ENCODE results near the gene MEST.
"Not testable (repeated sequence)": the region's sequence is repeated elsewhere in the genome, so short reads cannot be mapped to it uniquely, and the experiment has no call there.

Gene MEST, protein sequence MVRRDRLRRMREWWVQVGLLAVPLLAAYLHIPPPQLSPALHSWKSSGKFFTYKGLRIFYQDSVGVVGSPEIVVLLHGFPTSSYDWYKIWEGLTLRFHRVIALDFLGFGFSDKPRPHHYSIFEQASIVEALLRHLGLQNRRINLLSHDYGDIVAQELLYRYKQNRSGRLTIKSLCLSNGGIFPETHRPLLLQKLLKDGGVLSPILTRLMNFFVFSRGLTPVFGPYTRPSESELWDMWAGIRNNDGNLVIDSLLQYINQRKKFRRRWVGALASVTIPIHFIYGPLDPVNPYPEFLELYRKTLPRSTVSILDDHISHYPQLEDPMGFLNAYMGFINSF

DNA sequence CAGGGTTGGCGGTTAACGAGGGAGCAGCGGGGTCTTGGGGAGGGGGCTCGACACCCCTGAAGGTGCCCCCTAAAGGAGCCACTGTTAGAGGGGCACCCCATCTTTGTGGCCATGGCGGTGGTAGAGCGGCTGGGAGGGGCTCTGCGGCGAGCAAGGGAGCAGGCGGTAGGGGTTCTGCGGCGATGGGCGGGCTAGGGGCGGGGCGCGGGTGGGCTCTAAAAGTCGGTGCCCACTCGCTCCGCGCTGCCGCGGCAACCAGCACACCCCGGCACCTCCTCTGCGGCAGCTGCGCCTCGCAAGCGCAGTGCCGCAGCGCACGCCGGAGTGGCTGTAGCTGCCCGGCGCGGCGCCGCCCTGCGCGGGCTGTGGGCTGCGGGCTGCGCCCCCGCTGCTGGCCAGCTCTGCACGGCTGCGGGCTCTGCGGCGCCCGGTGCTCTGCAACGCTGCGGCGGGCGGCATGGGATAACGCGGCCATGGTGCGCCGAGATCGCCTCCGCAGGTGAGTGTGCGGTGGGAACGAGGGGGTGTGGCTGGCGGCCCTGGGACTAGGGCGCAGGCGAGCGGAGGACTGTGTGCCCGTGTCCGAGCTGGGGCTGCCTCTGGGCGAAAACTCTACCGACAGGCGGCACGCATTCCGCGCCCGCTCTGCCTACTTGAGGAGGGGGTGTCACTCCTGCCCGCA is at the start of gene MEST:
Gene MEST, plus strand, starts transcription at position 245 of the 682 bp plus-strand sequence. Its CDS starts 229 bp downstream, at position 474.
- in situ Hi-C loops (cut with MboI; ENCODE audit: low sequenced_read_pairs): no loop called here

DNA sequence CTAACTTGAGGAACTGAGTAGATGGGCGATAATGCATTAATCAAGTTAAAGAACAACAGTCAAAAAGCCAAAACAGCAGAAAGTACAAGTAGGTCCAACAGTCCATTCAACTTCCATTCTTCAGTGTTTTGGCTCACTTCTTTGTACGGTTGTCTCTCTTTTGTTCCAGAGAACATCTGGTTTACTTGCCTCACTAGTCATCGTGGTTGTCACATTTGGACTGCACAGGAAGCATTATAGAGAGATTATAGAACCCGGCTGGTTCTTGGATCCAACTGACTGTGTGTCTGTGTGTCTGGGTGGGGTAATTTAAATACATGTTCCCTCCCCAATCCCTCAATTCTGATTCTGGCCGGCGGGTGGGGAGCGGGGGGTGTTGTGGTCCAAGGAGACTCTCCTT is 49.3 kb upstream of the MEST start:
- in situ Hi-C loops (cut with MboI; ENCODE audit: low sequenced_read_pairs): no loop called here

DNA sequence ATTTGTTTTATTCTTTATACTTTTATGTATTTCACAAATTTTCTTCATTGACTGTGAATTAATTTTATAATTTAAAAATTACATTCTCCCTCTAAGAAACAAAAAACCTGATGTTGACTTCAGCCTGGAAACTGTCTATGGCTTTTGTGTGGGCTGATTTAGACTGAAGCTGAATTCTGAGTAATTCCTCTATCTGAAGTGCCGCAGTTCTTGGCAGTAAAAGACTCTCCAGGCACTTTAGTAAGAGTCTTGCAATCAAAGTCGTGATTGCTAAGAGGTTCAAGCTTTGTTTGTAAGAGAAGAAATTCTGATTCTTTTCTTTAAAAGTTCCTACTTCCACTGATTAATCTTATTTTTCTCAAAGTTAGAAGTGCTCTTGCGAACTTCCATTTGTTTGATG is 47.7 kb upstream of the MEST start:
- in situ Hi-C loops (cut with MboI; ENCODE audit: low sequenced_read_pairs): no loop called here

DNA sequence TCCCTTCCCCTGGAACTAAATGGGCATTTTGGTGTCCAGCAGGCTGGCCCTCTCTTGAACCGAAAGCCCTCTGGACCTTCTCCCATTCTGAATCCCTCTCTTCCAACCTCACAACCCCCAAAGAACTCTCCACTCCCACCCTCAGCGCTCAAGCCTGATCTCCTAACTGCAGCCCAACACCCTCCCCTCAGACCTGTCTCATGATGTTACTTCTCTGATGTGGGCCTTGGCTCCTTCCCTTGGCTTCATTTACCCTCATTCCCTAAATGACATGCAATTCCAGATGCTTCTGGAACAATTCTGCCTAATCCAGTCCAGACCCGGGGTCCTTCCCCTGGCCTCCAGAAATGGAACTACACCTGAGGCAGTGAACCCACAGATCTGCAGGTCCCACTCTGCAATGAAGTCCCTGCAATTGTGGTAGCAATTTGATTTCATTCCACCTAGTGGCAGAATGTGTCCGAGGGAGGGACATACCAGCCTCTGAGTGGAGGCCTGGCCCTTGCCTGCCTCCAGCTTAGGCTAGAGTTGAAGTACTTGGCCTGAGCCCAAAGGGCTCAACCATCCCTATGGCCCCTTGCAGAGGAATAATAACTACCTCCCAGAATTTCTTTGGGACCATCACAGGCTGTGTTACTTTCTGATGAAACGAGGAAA is 47.0 kb upstream of the MEST start:
- in situ Hi-C loops (cut with MboI; ENCODE audit: low sequenced_read_pairs): no loop called here

DNA sequence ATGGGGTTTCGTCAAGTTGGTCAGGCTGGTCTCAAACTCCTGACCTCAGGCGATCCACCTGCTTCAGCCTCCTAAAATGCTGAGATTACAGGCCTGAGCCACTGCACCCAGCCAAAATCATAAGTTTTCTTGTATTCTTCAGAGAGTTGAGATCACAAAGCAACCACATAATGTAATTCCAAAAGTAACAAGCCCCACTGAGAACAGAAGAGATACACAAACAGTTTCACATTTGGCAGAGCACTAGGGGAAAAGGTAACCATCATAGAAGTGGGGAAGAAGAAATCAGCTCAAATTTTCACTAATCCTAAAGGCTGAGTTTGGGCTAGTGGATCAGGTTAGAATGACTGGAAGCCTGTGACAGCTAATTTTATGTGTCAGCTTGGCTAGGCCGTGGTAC is 45.6 kb upstream of the MEST start:
- in situ Hi-C loops (cut with MboI; ENCODE audit: low sequenced_read_pairs): no loop called here

DNA sequence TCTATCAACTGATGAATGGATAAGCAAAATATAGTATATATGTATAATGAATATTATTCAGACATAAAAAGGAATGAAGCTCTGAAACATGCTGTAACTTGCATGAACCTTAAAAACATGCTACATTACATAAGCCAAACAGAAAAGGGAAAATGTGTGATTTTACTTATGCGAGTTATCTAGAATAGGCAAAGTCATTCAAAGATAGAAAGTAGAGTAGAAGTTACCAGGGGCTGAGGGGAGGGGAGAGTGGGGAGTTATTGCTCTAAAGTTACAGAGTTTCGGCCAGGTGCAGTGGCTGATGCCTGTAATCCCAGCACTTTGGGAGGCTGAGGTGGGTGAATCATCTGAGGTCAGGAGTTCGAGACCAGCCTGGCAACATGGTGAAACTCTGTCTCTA is 40.5 kb upstream of the MEST start:
- in situ Hi-C loops (cut with MboI; ENCODE audit: low sequenced_read_pairs): not testable (repeated sequence)

DNA sequence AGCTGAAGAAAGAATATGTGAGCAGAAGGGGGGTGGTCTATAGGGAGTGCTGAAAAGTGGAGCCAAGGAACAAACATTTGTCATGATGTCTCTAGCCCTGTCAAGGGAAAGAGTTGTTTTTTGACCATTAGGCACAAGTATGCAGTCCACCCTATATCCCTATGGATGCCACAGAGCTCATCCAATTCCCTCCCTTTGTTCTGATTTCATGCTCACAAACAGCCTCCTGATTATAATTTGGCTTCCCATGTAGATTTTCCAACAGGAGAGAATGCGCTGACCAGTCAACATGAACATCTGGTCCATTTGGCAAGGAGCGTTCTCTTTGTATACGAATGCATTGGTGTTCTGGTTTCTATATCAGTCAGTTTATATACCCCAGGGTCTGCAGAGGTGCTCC is 38.9 kb upstream of the MEST start:
- in situ Hi-C loops (cut with MboI; ENCODE audit: low sequenced_read_pairs): no loop called here

DNA sequence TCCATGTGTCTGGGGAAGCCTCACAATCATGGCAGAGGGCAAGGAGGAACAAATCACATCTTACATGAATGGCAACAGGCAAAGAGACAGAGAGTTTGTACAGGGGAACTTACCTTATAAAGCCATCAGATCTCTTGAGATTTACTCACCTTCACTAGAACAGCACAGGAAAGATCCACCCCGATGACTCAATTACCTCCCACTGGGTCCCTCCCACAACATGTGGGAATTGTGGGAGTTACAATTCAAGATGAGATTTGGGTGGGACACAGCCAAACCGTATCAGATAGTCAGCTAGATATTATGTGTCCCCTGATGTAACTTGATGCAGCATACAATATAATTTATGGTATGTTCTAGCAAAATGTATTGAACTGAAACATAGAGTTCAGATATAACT is 36.9 kb upstream of the MEST start:
- in situ Hi-C loops (cut with MboI; ENCODE audit: low sequenced_read_pairs): no loop called here

DNA sequence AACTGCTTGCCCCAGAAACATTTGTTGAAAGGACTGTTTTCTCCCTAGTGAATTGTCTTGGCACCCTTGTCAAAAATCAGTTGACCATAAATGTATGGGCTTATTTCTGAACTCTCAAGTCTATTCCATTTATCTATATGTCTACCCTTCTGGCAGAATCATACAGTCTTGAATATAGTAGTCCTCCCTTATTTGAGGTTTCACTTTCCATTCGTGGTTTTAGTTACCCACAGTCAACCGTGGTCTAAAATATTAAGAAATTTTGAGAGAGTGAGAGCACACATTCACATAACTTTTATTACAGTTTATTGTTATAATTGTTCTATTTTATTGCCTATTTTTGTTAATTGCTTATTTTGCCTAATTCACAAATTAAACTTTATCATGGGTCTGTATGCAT is 33.6 kb upstream of the MEST start:
- in situ Hi-C loops (cut with MboI; ENCODE audit: low sequenced_read_pairs): no loop called here

DNA sequence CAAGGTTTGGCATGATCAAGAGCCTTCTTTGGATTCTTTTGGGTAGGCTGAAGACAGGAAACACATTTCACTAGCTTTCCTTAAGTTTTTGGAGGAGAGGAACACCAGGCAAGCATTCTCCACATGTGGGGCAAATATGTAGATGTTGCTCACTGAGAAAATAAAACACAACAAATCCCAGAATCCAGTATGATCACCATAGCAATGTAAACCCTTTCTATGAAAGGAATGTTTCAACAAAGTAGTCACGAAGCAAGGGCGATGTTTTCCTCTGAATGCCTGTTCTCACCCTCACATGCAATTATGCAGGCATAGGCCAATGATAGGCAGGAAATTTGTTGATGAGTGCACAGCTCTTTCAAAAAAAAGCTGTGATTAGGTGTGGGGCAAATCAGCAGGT is 30.6 kb upstream of the MEST start:
- in situ Hi-C loops (cut with MboI; ENCODE audit: low sequenced_read_pairs): no loop called here

DNA sequence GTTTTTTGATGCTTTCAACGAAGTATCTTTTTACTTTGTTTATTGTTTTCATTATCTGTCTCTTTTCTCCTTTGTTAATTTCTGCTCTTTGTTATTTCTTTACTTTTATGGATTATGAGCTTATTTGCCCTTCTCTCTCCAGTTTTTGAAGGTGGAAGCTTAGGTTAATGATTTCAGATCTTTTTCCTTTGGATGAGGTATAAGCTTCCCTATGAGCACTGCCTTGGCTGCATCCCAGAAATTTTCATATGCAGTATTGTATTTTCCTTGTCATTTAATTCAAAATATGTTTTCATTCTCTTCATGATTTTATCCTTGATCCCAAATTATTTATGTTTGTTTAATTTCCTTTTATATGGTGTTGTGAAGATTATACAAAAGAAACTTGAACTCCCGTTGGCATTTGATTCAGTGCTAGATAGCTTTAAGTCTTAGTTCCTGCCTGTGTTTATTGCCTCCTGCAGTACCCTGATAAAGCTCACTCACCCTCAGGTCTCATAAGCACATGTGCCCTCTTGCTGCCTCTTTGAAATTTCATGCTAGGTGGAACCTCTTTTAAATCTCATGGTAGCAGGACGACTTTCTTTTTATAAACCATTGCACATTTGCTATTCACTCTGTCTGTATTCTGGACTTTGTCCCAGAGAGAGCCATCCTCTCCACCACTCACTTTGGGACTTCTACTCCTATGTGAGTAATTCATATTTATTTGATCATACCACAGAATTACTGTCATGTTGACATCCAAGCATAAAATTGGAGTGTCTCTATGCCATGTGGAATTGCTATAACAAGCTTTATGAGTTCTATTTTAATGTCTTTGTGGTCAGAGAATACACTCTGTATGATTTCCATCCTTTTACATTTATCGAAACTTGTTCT is 28.1 kb upstream of the MEST start:
- in situ Hi-C loops (cut with MboI; ENCODE audit: low sequenced_read_pairs): no loop called here

DNA sequence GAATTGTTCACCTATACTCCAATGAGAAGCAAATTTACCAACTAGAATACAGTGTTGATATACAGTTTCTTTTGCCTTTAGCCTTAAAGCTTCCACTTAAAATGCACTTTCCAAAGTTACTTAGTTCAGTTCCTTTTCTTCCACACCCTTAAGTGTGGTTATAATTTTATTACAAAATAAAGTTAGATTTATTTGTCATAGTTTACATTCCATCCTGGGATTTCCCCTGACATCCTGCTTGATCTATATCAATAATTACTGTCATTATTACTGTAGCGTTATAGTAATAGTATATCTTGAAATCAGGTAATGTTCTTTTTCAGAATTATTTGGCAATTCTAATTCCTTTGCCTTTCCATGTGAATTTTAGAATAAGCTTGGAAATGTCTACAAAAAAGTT is 23.3 kb upstream of the MEST start:
- in situ Hi-C loops (cut with MboI; ENCODE audit: low sequenced_read_pairs): no loop called here

DNA sequence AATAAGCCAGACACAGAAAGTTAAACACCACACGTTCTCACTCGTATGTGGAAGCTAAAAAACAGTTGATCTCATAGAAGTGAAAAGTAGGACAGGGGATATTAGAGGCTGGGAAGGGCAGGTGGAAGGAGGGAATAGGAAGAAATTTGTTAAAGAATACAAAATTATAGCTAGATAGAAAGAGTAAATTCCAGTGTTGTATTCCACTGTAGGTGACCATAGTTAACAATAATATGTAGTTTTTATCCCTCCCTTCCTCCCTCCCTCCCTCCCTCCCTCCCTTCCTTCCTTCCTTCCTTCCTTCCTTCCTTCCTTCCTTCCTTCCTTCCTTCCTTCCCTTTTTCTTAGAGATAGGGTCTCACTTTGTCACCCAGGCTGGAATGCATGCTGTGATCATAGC is 19.9 kb upstream of the MEST start:
- in situ Hi-C loops (cut with MboI; ENCODE audit: low sequenced_read_pairs): no loop called here

DNA sequence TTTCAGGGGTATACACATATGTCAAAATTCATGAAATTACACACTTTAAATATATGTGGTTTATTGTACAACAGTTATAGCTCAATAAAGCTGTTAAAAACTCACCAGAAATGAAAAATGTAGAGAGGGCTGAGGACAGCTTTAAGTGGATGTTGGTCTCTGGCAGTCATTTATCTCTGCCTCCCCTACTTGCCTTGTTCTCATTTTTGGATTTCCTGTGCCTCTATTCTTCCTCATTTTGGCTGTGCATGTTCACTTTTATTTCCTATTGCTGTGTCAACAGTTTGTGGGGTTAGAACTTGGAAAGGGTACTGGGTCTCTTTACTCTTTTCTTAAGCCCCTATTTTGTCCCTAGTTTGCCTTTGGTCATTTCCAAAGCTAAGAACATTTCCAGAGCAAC is 18.6 kb upstream of the MEST start:
- in situ Hi-C loops (cut with MboI; ENCODE audit: low sequenced_read_pairs): no loop called here

DNA sequence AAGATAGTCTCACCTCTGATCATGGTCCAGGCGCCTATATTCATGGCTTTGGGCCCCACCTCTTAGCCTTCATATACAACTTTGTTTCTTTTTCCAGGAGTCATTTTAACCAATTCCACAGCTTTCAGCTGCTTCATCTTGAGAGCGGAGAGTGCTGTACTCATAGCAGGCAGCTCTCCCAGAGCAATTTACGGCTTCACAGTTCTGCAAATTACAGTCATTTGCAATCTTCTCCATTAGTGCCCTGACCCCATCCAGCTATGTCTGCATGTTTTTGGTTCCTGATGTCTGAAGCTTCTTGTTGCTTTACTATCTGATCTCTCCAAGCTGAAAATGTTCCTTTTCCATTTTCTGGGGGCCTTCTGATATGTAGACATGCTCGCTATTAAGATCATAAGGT is 18.0 kb upstream of the MEST start:
- in situ Hi-C loops (cut with MboI; ENCODE audit: low sequenced_read_pairs): no loop called here

DNA sequence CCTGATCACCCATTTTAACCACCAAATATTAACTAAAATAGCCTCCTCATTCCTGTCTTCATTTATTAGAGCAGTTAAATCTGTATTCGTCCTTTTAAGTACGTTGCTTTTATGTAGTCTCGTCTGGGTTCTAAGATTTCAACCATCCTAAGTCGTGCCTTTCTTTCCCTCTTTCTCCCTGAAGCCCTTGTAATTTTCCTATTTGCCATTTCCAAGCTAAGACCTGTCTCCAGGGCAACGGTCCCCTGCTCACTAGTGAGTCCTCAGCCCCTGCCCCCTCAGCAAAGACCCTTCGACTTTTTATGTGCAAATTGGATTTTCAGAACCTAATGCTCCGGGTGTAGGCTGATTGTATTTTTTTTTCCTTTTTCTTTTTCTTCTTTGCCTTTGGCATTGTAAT is 16.1 kb upstream of the MEST start:
- in situ Hi-C loops (cut with MboI; ENCODE audit: low sequenced_read_pairs): no loop called here

DNA sequence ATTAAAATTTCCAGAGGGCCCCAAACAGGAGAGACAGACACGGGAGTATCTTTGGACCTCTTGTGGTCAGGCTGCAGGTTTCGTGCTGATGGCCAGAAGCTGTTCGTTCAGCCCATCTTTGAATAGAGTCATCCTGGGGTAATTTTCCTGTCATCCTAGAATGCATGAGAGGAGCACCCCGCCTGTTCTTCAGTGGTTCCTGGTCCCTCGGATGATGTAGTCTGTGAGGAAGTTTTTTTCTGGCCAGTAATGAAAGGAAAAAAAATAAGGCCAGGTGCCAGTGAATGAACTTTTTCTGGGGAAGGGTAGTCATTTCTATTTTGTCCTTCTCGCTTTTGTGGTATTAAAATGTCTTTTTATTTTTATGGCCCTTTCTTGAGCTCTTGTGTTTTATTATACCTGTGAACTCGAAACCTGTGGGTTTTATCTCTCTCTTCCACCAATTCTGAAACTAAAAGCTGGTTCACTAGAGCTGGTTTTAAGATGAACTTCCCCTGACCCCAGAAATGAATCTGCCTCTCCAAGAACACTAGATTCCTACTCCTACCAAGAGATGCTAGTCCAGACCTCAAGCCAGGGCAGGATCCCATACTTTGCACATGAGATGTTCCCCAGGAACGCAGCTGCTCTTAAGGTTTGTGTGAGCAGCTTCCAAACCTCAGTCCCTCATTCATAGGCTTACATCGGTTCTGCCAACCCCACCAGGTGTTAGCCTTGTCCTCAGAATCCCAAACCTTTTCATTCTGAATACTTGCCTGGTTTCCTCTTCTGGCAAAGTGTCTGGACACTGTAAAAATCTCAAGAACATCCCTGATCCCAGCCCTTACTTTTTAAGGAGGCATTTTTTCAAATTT is 15.4 kb upstream of the MEST start:
- in situ Hi-C loops (cut with MboI; ENCODE audit: low sequenced_read_pairs): no loop called here

DNA sequence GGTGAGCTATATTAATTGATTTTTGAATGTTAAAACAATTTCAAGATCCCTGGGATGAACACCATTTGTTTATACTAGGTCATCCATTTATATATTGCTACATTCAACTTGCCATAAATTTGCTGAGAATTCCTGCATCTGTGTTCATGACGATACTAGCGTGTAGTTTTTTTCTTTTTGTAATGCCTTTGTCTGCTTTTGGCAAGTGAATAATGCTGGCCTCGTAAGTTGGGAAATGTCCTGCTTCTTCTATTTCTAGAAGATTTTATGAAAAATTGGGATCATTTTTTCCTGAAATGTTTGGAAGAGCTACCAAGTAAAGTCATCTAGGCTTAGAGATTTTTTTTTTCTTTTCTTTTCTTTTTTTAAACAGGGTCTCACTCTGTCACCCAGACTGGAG is 12.9 kb upstream of the MEST start:
- in situ Hi-C loops (cut with MboI; ENCODE audit: low sequenced_read_pairs): no loop called here

DNA sequence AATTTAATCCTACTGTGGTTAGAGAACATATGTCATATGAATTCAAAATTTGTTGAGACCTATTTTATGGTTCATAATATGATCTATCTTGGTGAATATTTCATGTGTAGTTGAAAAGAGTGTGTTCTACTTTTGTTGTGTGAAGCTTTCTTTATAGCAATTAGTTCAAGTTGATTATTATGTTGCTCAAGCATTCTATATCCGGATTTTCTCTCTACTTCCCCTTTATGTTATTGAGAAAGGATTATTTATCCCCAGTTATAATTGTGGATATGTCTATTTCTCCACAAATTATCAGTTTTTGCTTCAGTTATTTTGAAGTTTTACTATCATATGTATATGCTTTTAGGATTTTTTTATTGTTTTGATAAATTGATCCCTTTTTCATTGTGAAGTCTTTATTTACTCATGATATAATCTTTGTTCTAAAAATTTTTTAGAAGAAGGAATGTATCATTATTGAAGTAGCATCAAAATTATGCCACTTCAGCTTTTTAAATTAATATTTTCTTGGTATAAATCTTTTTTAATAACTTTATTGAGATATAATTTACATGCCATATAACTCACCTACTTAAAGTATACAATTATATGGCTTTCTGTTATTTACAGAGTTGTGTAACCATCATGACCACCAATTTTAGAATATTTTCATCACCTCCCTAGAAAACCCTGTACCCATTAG is 12.0 kb upstream of the MEST start:
- in situ Hi-C loops (cut with MboI; ENCODE audit: low sequenced_read_pairs): no loop called here

DNA sequence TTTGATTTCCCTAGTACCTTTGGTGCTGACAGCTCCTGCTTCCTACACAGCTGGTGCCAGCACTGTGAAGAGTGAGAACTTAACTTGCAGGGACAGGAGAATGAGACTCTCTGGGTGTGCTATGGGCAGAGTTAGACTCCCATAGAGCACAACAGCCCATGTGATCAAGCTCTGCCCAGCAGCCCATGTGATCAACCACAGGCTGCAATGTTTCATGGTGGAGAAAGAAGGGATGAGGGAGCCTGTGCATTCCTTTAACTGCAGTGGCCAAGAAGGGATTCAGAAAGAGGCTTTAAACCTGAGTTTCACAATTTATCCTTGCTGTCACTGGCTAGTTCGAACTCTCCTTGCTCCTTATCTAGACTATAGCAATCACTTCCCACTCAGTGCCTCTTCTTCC is 10.0 kb upstream of the MEST start:
- in situ Hi-C loops (cut with MboI; ENCODE audit: low sequenced_read_pairs): no loop called here
